Measurements from ENCODE around the gene IL17D.

DNA sequence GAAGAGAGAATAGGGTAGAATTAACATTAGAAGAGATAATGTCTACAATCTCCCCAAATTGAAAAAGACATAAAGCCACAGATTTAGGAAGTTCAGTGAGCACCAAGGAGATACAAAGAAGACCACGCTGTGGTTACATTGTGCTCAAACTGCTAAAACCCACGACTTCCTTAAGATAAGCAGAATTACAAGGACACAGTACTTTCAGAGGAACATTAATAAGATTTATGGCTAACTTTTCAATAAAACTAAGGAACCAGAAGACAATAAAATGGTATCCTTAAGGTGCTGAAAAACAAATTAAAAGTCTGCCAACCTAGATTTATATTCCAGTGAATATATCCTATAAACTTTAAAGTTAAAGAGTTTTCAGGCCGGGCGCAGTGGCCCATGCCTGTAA lies 7.4 kb upstream of the IL17D start:
- TF ChIP-seq, protein P1, sequence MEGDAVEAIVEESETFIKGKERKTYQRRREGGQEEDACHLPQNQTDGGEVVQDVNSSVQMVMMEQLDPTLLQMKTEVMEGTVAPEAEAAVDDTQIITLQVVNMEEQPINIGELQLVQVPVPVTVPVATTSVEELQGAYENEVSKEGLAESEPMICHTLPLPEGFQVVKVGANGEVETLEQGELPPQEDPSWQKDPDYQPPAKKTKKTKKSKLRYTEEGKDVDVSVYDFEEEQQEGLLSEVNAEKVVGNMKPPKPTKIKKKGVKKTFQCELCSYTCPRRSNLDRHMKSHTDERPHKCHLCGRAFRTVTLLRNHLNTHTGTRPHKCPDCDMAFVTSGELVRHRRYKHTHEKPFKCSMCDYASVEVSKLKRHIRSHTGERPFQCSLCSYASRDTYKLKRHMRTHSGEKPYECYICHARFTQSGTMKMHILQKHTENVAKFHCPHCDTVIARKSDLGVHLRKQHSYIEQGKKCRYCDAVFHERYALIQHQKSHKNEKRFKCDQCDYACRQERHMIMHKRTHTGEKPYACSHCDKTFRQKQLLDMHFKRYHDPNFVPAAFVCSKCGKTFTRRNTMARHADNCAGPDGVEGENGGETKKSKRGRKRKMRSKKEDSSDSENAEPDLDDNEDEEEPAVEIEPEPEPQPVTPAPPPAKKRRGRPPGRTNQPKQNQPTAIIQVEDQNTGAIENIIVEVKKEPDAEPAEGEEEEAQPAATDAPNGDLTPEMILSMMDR (IDR thresholded peaks at IDR 0.05) = no peak
- TF ChIP-seq POLR2A (IDR thresholded peaks at IDR 0.05) = no peak
